ENCODE results near the gene GALNS.
"Not testable (repeated sequence)": the region's sequence is repeated elsewhere in the genome, so short reads cannot be mapped to it uniquely, and the experiment has no call there.

The GALNS gene

GRCh38 chr16:88892065-88892464 is 35.3 kb upstream of the GALNS start:
- no peak for DNase-seq
- intact Hi-C loops (cut with DNase I), result no loop called here

- no peak for DNase-seq
- intact Hi-C loops (cut with DNase I), result no loop called here
Measured at GRCh38 chr16:88891083-88891482, 34.3 kb upstream of the GALNS start.

DNA sequence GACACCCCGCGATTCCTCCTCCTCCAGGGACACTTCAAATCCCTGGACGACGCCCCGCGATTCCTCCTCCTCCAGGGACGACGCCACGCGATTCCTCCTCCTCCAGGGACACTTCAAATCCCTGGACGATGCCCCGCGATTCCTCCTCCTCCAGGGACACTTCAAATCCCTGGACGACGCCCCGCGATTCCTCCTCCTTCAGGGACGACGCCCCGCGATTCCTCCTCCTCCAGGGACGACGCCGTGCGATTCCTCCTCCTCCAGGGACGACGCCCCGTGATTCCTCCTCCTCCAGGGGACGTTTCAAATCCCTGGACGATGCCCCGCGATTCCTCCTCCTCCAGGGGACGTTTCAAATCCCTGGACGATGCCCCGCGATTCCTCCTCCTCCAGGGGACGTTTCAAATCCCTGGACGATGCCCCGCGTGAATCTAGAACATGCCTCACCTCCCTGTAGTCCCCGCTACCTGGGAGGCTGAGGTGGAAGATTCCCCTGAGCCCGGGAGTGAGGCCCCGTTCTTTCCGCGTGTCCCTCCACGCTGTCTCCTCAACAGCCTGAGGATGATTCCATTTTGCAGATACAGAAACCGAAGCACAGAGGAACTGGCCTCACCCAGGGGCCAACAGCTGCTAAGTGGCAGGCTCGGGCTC is 33.1 kb upstream of the GALNS start:
- intact Hi-C loops (cut with DNase I); DNase-seq: not testable (repeated sequence)

DNA sequence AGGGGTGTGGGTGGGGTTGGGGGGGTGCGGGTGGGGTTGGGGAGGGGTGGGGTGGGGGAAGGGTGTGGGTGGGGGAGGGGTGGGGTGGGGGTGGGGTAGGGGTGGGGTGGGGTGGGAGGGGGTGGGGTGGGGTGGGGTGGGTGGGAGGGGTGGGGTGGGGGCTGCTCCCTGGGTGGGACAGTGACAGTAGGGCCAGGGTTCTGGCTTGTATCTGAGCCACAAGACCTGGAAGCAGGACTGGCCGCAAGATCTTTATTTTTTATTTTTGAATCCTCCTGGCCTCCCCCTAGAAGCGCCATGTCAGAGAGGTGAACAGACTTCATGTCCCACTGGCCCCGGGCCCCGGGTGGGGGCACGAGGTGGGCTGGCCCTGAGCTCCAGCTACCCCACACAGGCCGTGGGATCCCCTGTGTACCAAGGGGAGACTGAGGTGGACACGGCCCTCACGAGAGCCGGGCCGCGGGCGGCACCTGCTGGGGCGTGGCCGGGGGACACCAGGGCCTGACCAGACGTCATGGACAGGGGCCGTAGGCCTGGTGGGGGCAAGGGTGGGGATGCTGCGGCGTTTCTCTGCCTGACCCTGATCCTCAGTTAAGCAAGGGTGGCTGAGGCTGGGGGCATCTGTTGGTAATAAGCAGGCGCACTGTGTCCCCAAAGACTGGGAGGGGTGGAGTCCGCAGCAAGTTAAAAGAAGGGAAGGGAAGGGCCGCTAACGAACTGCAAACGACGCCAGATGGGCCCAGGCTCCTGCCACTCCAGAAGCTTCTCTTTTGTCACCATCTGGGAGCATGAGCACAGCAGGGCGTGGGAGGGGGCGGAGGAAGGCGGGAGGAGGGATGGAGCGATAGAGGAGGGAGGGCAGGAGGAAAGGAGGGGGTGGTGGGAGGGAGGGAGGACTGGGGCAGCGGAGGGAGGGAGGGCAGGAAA is 32.0 kb upstream of the GALNS start:
- intact Hi-C loops (cut with DNase I), result no loop called here

GRCh38 chr16:88888057-88888456 is 31.3 kb upstream of the GALNS start:
- intact Hi-C loops (cut with DNase I), result no loop called here
- DNase-seq, result no peak

More for the DNA sequence above, 32.0 kb upstream of the GALNS start:
- DNase-seq, result peak in 1 of 42 donors; percentile 20

- DNase-seq, result no peak
- intact Hi-C loops (cut with DNase I), result no loop called here
Measured at GRCh38 chr16:88886845-88887521, 30.2 kb upstream of the GALNS start.

DNA sequence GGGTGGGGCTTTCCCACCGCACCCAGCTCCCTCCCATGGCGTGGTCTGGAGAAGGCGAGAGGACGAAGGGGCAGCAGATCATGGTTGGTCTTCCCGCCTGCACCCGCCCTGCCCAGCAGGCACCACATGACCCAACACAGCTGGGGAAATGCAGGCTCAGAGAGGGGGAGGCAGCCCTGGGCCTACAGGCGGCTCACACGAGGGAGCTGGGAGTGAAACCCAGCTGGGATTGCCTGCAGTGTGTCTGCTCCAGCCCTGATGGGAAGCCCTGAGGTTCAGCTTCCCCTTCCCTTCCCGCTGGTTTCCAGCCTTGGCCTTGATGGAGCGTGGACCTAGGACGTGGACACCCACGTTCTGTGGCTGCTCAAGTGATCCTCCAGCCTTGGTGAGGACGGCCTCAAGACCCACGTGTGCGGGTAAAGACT is 29.7 kb upstream of the GALNS start:
- no peak for DNase-seq
- intact Hi-C loops (cut with DNase I), result no loop called here

- DNase-seq, result no peak
- intact Hi-C loops (cut with DNase I), result no loop called here
Measured at GRCh38 chr16:88885693-88886280, 29.0 kb upstream of the GALNS start.

GRCh38 chr16:88884569-88885271 is 28.0 kb upstream of the GALNS start:
- DNase-seq, result no peak
- intact Hi-C loops (cut with DNase I), result no loop called here

DNA sequence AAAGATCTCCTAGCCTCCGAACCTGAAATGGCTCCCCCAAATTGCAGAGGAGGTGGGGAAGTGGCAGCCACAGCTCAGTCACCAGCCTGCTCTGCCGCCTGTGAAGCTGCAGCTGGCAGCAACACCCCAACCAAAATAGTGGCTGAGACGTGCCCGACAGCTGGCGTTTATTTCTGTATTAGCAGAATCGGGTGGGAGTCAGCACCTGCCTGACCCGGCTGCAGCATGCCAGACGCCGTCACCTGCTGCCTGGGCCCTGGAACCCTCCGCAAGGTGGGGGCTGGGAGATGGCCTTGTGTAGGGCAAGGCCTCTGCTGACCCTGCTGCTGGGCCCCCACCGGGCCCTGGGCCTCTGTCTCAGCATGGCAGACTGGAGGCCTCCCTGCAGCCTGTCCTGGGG is 27.2 kb upstream of the GALNS start:
- peak in 22 of 42 donors; percentile 2 to 62 (median 26) for DNase-seq
- intact Hi-C loops (cut with DNase I), result no loop called here

- DNase-seq, result no peak
- intact Hi-C loops (cut with DNase I), result no loop called here
Measured at GRCh38 chr16:88883117-88883895, 26.6 kb upstream of the GALNS start.

DNA sequence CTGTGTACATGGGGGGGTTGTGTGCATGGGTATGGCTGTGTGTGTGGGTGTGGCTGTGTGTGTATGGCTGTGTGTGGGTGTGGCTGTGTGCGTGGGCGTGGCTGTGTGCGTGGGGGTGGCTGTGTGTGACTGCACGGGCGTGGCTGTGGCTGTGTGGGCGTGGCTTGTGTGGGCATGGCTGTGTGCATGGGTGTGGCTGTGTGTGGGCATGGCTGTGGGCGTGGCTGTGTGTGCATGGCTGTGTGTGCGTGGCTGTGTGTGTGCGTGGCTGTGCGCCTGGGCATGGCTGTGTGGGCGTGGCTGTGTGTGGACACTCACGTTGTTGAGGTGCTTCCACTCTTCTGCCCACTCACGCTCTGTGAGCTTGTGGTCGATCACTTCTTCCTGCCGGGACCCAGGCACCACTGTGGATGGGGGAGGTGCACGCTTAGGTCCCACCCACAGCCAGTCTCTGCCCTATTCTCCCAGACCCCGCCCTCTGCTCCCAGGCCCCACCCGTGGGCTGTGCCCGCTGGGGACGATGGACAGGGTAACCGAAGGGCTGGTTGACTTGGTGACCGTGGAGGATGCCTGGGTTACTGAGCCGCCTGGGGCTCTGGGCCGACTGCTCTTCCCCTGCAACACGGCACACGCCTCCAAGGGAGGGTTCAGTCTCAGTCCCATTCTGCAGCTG is 25.7 kb upstream of the GALNS start:
- peak in 1 of 42 donors; percentile 30 for DNase-seq
- intact Hi-C loops (cut with DNase I), result no loop called here

GRCh38 chr16:88881675-88882357 is 25.1 kb upstream of the GALNS start:
- intact Hi-C loops (cut with DNase I), result no loop called here
- no peak for DNase-seq

- no peak for DNase-seq
Measured at GRCh38 chr16:88881007-88881615, 24.4 kb upstream of the GALNS start.

GRCh38 chr16:88880226-88881006 is 23.7 kb upstream of the GALNS start:
- no peak for DNase-seq
- intact Hi-C loops (cut with DNase I), result no loop called here

More at GRCh38 chr16:88881007-88881615, 24.4 kb upstream of the GALNS start:
- intact Hi-C loops (cut with DNase I), result no loop called here

DNA sequence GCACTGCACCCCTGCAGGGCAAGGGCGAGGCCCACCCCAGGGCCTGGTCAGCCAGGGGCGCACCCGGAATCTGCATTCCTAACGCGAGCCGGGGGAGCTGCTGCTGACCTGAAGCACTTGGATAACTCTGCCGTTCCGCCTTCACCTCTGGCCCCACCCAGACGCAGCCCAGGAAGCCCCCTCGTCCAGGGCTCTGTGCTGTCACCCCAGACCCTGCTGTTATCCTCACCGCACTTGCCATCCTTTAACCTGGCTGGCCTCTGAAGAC is 23.0 kb upstream of the GALNS start:
- intact Hi-C loops (cut with DNase I), result no loop called here

More for the DNA sequence above, 23.0 kb upstream of the GALNS start:
- DNase-seq, result no peak

Data from head of caudate nucleus (tissue), 42 donors.